HG02981 (cell line): Measurements from ENCODE around the gene SHISA9.

ENCODE experiments used
- ATAC-seq: cut with Tn5 transposase; IDR thresholded peaks from one replicate; pipeline ENCODE4 v1.9.1; 2021; ENCODE audit warnings: mild to moderate bottlenecking, moderate library complexity; ENCODE audit not compliant: unreplicated experiment

SHISA9 gene

GRCh38 chr16:13013043-13013442 lies 111.6 kb downstream of the SHISA9 start:
- no peak for ATAC-seq

GRCh38 chr16:13014476-13014875 lies 113.1 kb downstream of the SHISA9 start:
- no peak for ATAC-seq

GRCh38 chr16:13018026-13018425 lies 116.6 kb downstream of the SHISA9 start:
- ATAC-seq, result no peak

GRCh38 chr16:13021996-13022395 lies 120.6 kb downstream of the SHISA9 start:
- ATAC-seq, result no peak

GRCh38 chr16:13029786-13030185 lies 128.4 kb downstream of the SHISA9 start:
- ATAC-seq, result no peak

GRCh38 chr16:13030769-13031168 lies 129.4 kb downstream of the SHISA9 start:
- ATAC-seq, result no peak

GRCh38 chr16:13032911-13033310 lies 131.5 kb downstream of the SHISA9 start:
- ATAC-seq, result no peak

- no peak for ATAC-seq
These were observed 135.2 kb downstream of the SHISA9 start for GRCh38 chr16:13036600-13036999.

- no peak for ATAC-seq
These were observed 137.2 kb downstream of the SHISA9 start for GRCh38 chr16:13038591-13038990.

GRCh38 chr16:13039526-13039925 lies 138.1 kb downstream of the SHISA9 start:
- ATAC-seq, result no peak

- no peak for ATAC-seq
These were observed 139.8 kb downstream of the SHISA9 start for GRCh38 chr16:13041180-13041579.

GRCh38 chr16:13041646-13042290 lies 140.4 kb downstream of the SHISA9 start:
- no peak for ATAC-seq

GRCh38 chr16:13042291-13042685 lies 140.9 kb downstream of the SHISA9 start:
- no peak for ATAC-seq

GRCh38 chr16:13046061-13046821 lies 144.8 kb downstream of the SHISA9 start:
- ATAC-seq, result no peak

GRCh38 chr16:13047276-13047675 lies 145.9 kb downstream of the SHISA9 start:
- no peak for ATAC-seq

- ATAC-seq, result no peak
These were observed 148.3 kb downstream of the SHISA9 start for GRCh38 chr16:13049688-13050087.

GRCh38 chr16:13052431-13052830 lies 151.0 kb downstream of the SHISA9 start:
- ATAC-seq, result no peak

- ATAC-seq, result no peak
These were observed 154.1 kb downstream of the SHISA9 start for GRCh38 chr16:13055480-13055879.

GRCh38 chr16:13056607-13057006 lies 155.2 kb downstream of the SHISA9 start:
- no peak for ATAC-seq

GRCh38 chr16:13060932-13061331 lies 159.5 kb downstream of the SHISA9 start:
- no peak for ATAC-seq

GRCh38 chr16:13061691-13062090 lies 160.3 kb downstream of the SHISA9 start:
- ATAC-seq, result no peak

GRCh38 chr16:13062219-13062618 lies 160.8 kb downstream of the SHISA9 start:
- ATAC-seq, result no peak

- ATAC-seq, result no peak
These were observed 162.1 kb downstream of the SHISA9 start for GRCh38 chr16:13063457-13063856.
